NCI-H2196 (cell line): ENCODE data around the gene SUGP1.
"Not testable (repeated sequence)": the region's sequence is repeated elsewhere in the genome, so short reads cannot be mapped to it uniquely, and the experiment has no call there.

Experiments used
- DNase-seq: peaks from one replicate; lab custom pipeline; 2025; ENCODE audit not compliant: unreplicated experiment; lab: John Stamatoyannopoulos, UW

The SUGP1 gene

GRCh38 chr19:19320361-19321140, at the start of gene SUGP1, which contains the start of gene MAU2:
Gene SUGP1, minus strand, starts transcription at chr19:19320509. Its CDS starts 13 bp downstream, at chr19:19320496.
Gene MAU2, plus strand, starts transcription at chr19:19320829. Its CDS starts 31 bp downstream, at chr19:19320860.
- DNase-seq, result peak; percentile 93

GRCh38 chr19:19368087-19368486, 47.8 kb upstream of the SUGP1 start:
- no peak for DNase-seq

GRCh38 chr19:19366434-19367396, 46.4 kb upstream of the SUGP1 start:
- DNase-seq, result peak; percentile 72

- DNase-seq, result no peak
Measured at GRCh38 chr19:19362075-19362474, 41.8 kb upstream of the SUGP1 start.

- peak; percentile 82 for DNase-seq
Measured at GRCh38 chr19:19361075-19361594, 40.8 kb upstream of the SUGP1 start.

GRCh38 chr19:19356901-19357566, 36.7 kb upstream of the SUGP1 start:
- no peak for DNase-seq

- DNase-seq, result no peak
Measured at GRCh38 chr19:19356500-19356899, 36.2 kb upstream of the SUGP1 start.

GRCh38 chr19:19355606-19356139, 35.4 kb upstream of the SUGP1 start:
- no peak for DNase-seq

GRCh38 chr19:19354932-19355331, 34.6 kb upstream of the SUGP1 start:
- DNase-seq, result no peak

- no peak for DNase-seq
Measured at GRCh38 chr19:19354007-19354406, 33.7 kb upstream of the SUGP1 start.

- no peak for DNase-seq
Measured at GRCh38 chr19:19352823-19353222, 32.5 kb upstream of the SUGP1 start.

- DNase-seq, result not testable (repeated sequence)
Measured at GRCh38 chr19:19350756-19351155, 30.4 kb upstream of the SUGP1 start.

- no peak for DNase-seq
Measured at GRCh38 chr19:19349365-19349764, 29.1 kb upstream of the SUGP1 start.

GRCh38 chr19:19348266-19348665, 28.0 kb upstream of the SUGP1 start:
- DNase-seq, result no peak

GRCh38 chr19:19347401-19348110, 27.2 kb upstream of the SUGP1 start:
- DNase-seq, result no peak

- no peak for DNase-seq
Measured at GRCh38 chr19:19345970-19346369, 25.7 kb upstream of the SUGP1 start.

- DNase-seq, result no peak
Measured at GRCh38 chr19:19345232-19345631, 24.9 kb upstream of the SUGP1 start.

GRCh38 chr19:19343762-19344161, 23.5 kb upstream of the SUGP1 start:
- no peak for DNase-seq

GRCh38 chr19:19343016-19343362, 22.7 kb upstream of the SUGP1 start:
- no peak for DNase-seq
